IMR-90 (cell line): ENCODE data around the gene CTSF. TPM values are rescaled to one million over a fixed set of nuclear protein-coding genes. Genes with fewer than 3 reads are reported as not detected.

Experiments
- ATAC-seq: fragments of 200-7000 bp; cut with Tn5 transposase; 2 replicates; pipeline ENCODE4 v1.9.1; 2020; ENCODE audit warnings: low read depth, mild to moderate bottlenecking, moderate library complexity
- BruUV-seq: library from RNA; stranded (reverse); fragments of 400-500 nt; replicated peaks from 2 replicates; lab custom pipeline; 2021; lab: Mats Ljungman, UMichigan
- CTCF ChIA-PET: fragments of 300-600 bp; formaldehyde crosslinking; extraction: SDS; loops from one replicate; lab custom pipeline; 2021; ENCODE audit warnings: antibody characterized with exemption; lab: Yijun Ruan, JAX
- POLR2A ChIA-PET: fragments of 300-600 bp; sonication (Branson Sonifier 250); formaldehyde crosslinking; loops from one replicate; lab custom pipeline; 2022; ENCODE audit warnings: antibody characterized with exemption; ENCODE audit not compliant: unreplicated experiment; lab: Charles Lee
- DNase-seq: peaks from one replicate; pipeline ENCODE4 v3.0.0; 2013
- H2AFZ ChIP-seq: replicated peaks from 2 replicates; pipeline ENCODE3; 2013; ENCODE audit warnings: low read length, mild to moderate bottlenecking; ENCODE audit not compliant: poor library complexity
- H2AK5ac ChIP-seq: 2 replicates; pipeline ENCODE4 v1.6.1; 2013; ENCODE audit warnings: low read depth, low read length, inconsistent platforms
- H2AK9ac ChIP-seq: replicated peaks from 2 replicates; pipeline ENCODE3; 2013; ENCODE audit warnings: mild to moderate bottlenecking, low read depth, low read length, moderate library complexity; ENCODE audit not compliant: poor library complexity
- H2BK120ac ChIP-seq: 2 replicates; pipeline ENCODE4 v1.6.1; 2013; ENCODE audit warnings: low read depth, low read length, inconsistent platforms
- H2BK15ac ChIP-seq: 3 replicates; pipeline ENCODE4 v1.6.1; 2013; ENCODE audit warnings: low read depth, low read length, inconsistent platforms
- H2BK20ac ChIP-seq: 2 replicates; pipeline ENCODE4 v1.6.1; 2013; ENCODE audit warnings: low read depth, mild to moderate bottlenecking, inconsistent platforms, low read length, moderate library complexity
- H2BK5ac ChIP-seq: 2 replicates; pipeline ENCODE4 v1.6.1; 2013; ENCODE audit warnings: mild to moderate bottlenecking, low read depth, low read length, inconsistent platforms; ENCODE audit not compliant: poor library complexity, severe bottlenecking
- H3K14ac ChIP-seq: replicated peaks from 2 replicates; pipeline ENCODE4 v1.6.1; 2013; ENCODE audit warnings: low read depth, low read length, inconsistent platforms
- H3K18ac ChIP-seq: 2 replicates; pipeline ENCODE4 v1.6.1; 2013; ENCODE audit warnings: low read depth, low read length, control low read depth
- H3K23ac ChIP-seq: 2 replicates; pipeline ENCODE4 v1.6.1; 2013; ENCODE audit warnings: low read depth, low read length, inconsistent platforms
- H3K27ac ChIP-seq: 2 replicates; pipeline ENCODE4 v1.5.1; 2013; ENCODE audit warnings: mild to moderate bottlenecking, control low read depth, low read length; ENCODE audit not compliant: insufficient read depth
- H3K27me3 ChIP-seq: 2 replicates; pipeline ENCODE4 v1.6.1; 2013; ENCODE audit warnings: low read length; ENCODE audit not compliant: control insufficient read depth, insufficient read depth
- H3K36me3 ChIP-seq: 2 replicates; pipeline ENCODE4 v1.6.1; 2013; ENCODE audit warnings: low read length, mixed read lengths; ENCODE audit not compliant: control insufficient read depth, insufficient read depth
- H3K4ac ChIP-seq: 2 replicates; pipeline ENCODE4 v1.6.1; 2013; ENCODE audit warnings: low read depth, low read length, inconsistent platforms
- H3K4me1 ChIP-seq: 2 replicates; pipeline ENCODE4 v1.6.1; 2013; ENCODE audit warnings: low read length, mixed read lengths; ENCODE audit not compliant: control insufficient read depth, insufficient read depth
- H3K4me2 ChIP-seq: 2 replicates; pipeline ENCODE4 v1.6.1; 2013; ENCODE audit warnings: low read depth, mild to moderate bottlenecking, control low read depth, low read length, moderate library complexity
- H3K4me3 ChIP-seq: 2 replicates; pipeline ENCODE4 v1.5.1; 2013; ENCODE audit warnings: low read depth, mild to moderate bottlenecking, control low read depth, low read length, moderate library complexity; ENCODE audit not compliant: insufficient read depth
- H3K56ac ChIP-seq: 2 replicates; pipeline ENCODE4 v1.6.1; 2013; ENCODE audit warnings: low read length, inconsistent platforms; ENCODE audit not compliant: insufficient read depth; ENCODE audit errors: extremely low read depth
- H3K79me1 ChIP-seq, 2 experiments: 2 replicates each; pipeline ENCODE4 v1.6.1; 2013; ENCODE audit warnings: low read length in 2 of 2, inconsistent platforms in 1 of 2, low read depth in 1 of 2
- H3K9ac ChIP-seq: 2 replicates; pipeline ENCODE4 v1.6.1; 2013; ENCODE audit warnings: low read depth, low read length, control low read depth
- H3K9me1 ChIP-seq: 2 replicates; pipeline ENCODE4 v1.6.1; 2013; ENCODE audit warnings: low read length, inconsistent platforms; ENCODE audit not compliant: insufficient read depth
- H3K9me3 ChIP-seq: 2 replicates; pipeline ENCODE4 v1.6.1; 2013; ENCODE audit warnings: low read length; ENCODE audit not compliant: control insufficient read depth, insufficient read depth
- H4K20me1 ChIP-seq: 2 replicates; pipeline ENCODE4 v1.6.1; 2013; ENCODE audit warnings: low read length, inconsistent platforms; ENCODE audit not compliant: insufficient read depth
- H4K5ac ChIP-seq: 2 replicates; pipeline ENCODE4 v1.6.1; 2013; ENCODE audit warnings: mild to moderate bottlenecking, low read depth, low read length, control low read depth
- H4K8ac ChIP-seq, 2 experiments: 2 replicates each; pipeline ENCODE4 v1.6.1; 2013; ENCODE audit warnings: low read depth in 2 of 2, low read length in 2 of 2, control low read depth in 1 of 2, inconsistent platforms in 1 of 2
- H4K91ac ChIP-seq: 2 replicates; pipeline ENCODE4 v1.6.1; 2013; ENCODE audit warnings: low read depth, low read length, inconsistent platforms; ENCODE audit not compliant: insufficient read depth
- MXI1 ChIP-seq: IDR thresholded peaks from 2 replicates; pipeline ENCODE4 v1.6.1; 2012; ENCODE audit warnings: low read depth, mild to moderate bottlenecking, low read length, moderate library complexity, borderline replicate concordance
- POLR2A ChIP-seq: IDR thresholded peaks from 2 replicates; pipeline ENCODE4 v1.6.1; 2012; ENCODE audit warnings: mild to moderate bottlenecking, low read depth, low read length
- WGBS, 2 experiments: methylation state at CpG; one replicate each; pipeline versions ENCODE4 v1.1.5 to v1.1.7; 2013; ENCODE audit warnings: missing lambda C conversion rate in 2 of 2; ENCODE audit not compliant: insufficient read length in 1 of 2; ENCODE audit errors: extremely low coverage in 2 of 2; 5-methylcytosine and 5-hydroxymethylcytosine counted together
- dilution Hi-C: fragments of 300-500 bp; cut with HindIII; formaldehyde crosslinking; loops from one replicate; pipeline ENCODE4 v1.14.3; 2018; ENCODE audit warnings: low sequenced_read_pairs; ENCODE audit not compliant: unreplicated experiment
- in situ Hi-C: fragments of 300-500 bp; cut with MboI; formaldehyde crosslinking; loops from 3 replicates; pipeline ENCODE4 v1.14.3; 2019; ENCODE audit warnings: low sequenced_read_pairs, inconsistent platforms, mixed read lengths
- intact Hi-C: fragments of 100-400 bp; cut with micrococcal nuclease; formaldehyde crosslinking; loops from 2 replicates; pipeline ENCODE4 v1.10.0; 2022
- polyA plus RNA-seq, 3 experiments: library from polyadenylated mRNA; depleted of rRNA; stranded (reverse); fragments of >200 nt; gene quantifications; 2 replicates each; pipeline ENCODE4 v1.2.3, GENCODE V29; 2012; ENCODE audit warnings: low replicate concordance in 1 of 3
- total RNA-seq: library from RNA; depleted of rRNA; stranded (reverse); fragments of >200 nt; gene quantifications from 2 replicates; pipeline ENCODE4 v1.2.3, GENCODE V29; 2012
- TF ChIP-seq, protein P1 (sequence below): fragments of 150-350 bp; IDR thresholded peaks from 2 replicates; pipeline ENCODE4 v1.6.1; 2017; ENCODE audit warnings: mild to moderate bottlenecking, antibody characterized with exemption, low read length, low read depth

Gene CTSF
- total and polyA plus RNA-seq, 2 of the 4 experiments (the other 2 are of a cell fraction) = 4.1 to 16.0 TPM

DNA sequence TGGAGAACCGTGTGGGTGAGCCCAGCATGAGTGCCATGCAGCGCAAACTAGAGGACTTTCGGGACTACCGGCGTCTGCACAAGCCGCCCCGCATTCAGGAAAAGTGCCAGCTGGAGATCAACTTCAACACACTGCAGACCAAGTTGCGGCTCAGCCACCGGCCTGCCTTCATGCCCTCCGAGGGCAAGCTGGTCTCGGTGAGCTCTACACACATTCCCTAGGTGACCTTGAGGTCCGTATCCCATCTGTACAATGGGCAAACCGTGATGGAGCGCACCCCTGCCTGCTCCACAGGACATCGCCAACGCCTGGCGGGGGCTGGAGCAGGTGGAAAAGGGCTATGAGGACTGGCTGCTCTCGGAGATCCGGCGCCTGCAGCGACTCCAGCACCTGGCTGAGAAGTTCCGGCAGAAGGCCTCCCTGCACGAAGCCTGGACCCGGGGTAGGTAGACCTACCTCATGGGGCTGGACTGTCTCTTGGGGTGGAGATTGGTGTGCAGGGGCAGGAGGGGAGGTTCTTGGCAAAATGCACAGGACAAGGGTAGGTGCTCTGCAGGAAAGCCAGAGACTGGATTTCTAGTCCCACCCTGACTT lies 10.6 kb downstream of the CTSF start:
- DNase-seq (no peak), ATAC-seq (no peak)
- Histone ChIP-seq H3K56ac (no peak overlapping the region), H3K36me3 (no peaks in the 10 kb centered on the region), H4K91ac (no peak overlapping the region), H3K9me3 (no peaks in the 10 kb centered on the region), H3K23ac (no peak overlapping the region), H2BK120ac (no peak overlapping the region), H2BK15ac (no peak overlapping the region), H4K5ac (no peak overlapping the region), H2BK20ac (no peak overlapping the region), H3K4me2 (no peak overlapping the region), H2AFZ (peak overlapping the region; percentile 8), H3K27ac (no peak overlapping the region), H3K14ac (no peak overlapping the region), H3K79me1 (no peaks in the 10 kb centered on the region), H3K27me3 (peaks cover 31% of the 10 kb centered on the region), H2BK5ac (no peak overlapping the region), H3K18ac (no peak overlapping the region), H3K9ac (no peak overlapping the region), H3K4me3 (no peak overlapping the region), H2AK9ac (peak overlapping the region; percentile 50), H3K4me1 (peaks cover 2% of the 10 kb centered on the region; the same call in 1 of the 2 replicates), H3K4ac (no peak overlapping the region), H4K20me1 (no peaks in the 10 kb centered on the region), H2AK5ac (no peak overlapping the region), H3K9me1 (no peaks in the 10 kb centered on the region), H4K8ac (no peak overlapping the region)
- TF ChIP-seq, protein P1, sequence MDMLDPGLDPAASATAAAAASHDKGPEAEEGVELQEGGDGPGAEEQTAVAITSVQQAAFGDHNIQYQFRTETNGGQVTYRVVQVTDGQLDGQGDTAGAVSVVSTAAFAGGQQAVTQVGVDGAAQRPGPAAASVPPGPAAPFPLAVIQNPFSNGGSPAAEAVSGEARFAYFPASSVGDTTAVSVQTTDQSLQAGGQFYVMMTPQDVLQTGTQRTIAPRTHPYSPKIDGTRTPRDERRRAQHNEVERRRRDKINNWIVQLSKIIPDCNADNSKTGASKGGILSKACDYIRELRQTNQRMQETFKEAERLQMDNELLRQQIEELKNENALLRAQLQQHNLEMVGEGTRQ = no peak
- TF ChIP-seq POLR2A = no peak
- TF ChIP-seq MXI1 = no peak
- ChIA-PET POLR2A (no interaction called here), CTCF (no interaction called here)
- no TSS peak for BruUV-seq
- in situ Hi-C loops (no loop called here), dilution Hi-C loops (no loop called here), intact Hi-C loops (no loop called here)
- WGBS, 2 experiments = 86% methylated on average over 12 of the region's 24 CpGs; no CpG with 5 or more reads in 1 of the 2 experiments
